Rectal smooth muscle tissue (tissue), 1 donor: ENCODE measurements around the gene WNK1.

ENCODE experiments used
- H3K27ac ChIP-seq: one replicate; pipeline ENCODE4 v1.7.0; 2013; ENCODE audit warnings: low read depth, low read length, inconsistent platforms
- H3K27me3 ChIP-seq: one replicate; pipeline ENCODE4 v1.7.0; 2013; ENCODE audit warnings: low read length; ENCODE audit not compliant: control insufficient read depth, insufficient read depth
- H3K36me3 ChIP-seq: one replicate; pipeline ENCODE4 v1.7.0; 2013; ENCODE audit warnings: low read length; ENCODE audit not compliant: control insufficient read depth, insufficient read depth
- H3K4me1 ChIP-seq: one replicate; pipeline ENCODE4 v1.7.0; 2013; ENCODE audit warnings: low read length; ENCODE audit not compliant: control insufficient read depth, insufficient read depth
- H3K4me3 ChIP-seq: one replicate; pipeline ENCODE4 v1.7.0; 2013; ENCODE audit warnings: low read length
- H3K9ac ChIP-seq: one replicate; pipeline ENCODE4 v1.7.0; 2013; ENCODE audit warnings: low read length

The WNK1 gene

GRCh38 chr12:790608-791007 is 38.2 kb downstream of the WNK1 start:
- H3K4me3 ChIP-seq: no peak overlapping the region
- H3K27me3 ChIP-seq: no peaks in the 10 kb centered on the region
- H3K4me1 ChIP-seq: no peaks in the 10 kb centered on the region
- no peaks in the 10 kb centered on the region for H3K36me3 ChIP-seq
- H3K27ac ChIP-seq: no peak overlapping the region
- no peak overlapping the region for H3K9ac ChIP-seq

DNA sequence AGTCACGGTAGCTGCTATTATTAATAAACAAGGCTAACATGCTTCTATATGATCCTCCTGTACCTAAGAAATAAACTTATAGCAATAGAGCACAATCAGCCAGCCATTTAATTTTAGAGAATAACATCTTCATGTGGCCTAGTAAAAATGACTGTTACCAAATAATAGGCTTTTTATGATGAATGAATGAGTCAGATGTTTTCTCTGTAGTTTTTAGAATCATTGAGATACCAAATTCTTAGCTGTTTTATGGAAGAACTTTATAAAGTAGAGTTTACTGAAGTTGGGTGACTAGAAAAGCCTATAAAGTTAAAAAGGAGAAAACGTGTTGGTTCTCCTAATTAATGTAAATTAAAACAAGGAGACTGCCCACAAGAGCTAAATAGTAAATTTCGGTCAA is 40.7 kb downstream of the WNK1 start:
- Histone ChIP-seq H3K9ac (no peak overlapping the region), H3K27me3 (no peaks in the 10 kb centered on the region), H3K36me3 (no peaks in the 10 kb centered on the region), H3K27ac (no peak overlapping the region), H3K4me1 (no peaks in the 10 kb centered on the region), H3K4me3 (no peak overlapping the region)

DNA sequence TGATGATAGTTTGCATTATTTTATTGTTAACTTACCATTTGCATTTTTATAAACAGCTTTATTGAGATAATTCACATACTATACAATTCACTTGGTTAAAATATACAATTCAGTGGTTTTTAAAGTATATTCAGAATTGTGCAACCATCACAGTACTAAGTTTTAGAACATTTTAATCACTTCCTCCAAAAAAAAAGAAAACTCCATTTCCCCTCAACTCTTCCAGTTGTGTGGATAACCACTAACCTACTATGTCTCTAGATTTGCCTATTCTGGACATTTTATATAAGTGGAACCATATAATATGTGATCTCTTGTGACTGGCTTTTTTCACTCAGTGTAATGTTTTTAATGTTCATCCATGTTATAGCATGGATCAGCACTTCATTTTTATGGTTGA is 41.3 kb downstream of the WNK1 start:
- no peaks in the 10 kb centered on the region for H3K36me3 ChIP-seq
- no peak overlapping the region for H3K4me3 ChIP-seq
- no peak overlapping the region for H3K27ac ChIP-seq
- no peaks in the 10 kb centered on the region for H3K4me1 ChIP-seq
- H3K9ac ChIP-seq: no peak overlapping the region
- no peaks in the 10 kb centered on the region for H3K27me3 ChIP-seq

- Histone ChIP-seq H3K4me1 (no peaks in the 10 kb centered on the region), H3K36me3 (no peaks in the 10 kb centered on the region), H3K9ac (no peak overlapping the region), H3K27me3 (no peaks in the 10 kb centered on the region), H3K4me3 (no peak overlapping the region), H3K27ac (no peak overlapping the region)
These were observed 42.9 kb downstream of the WNK1 start for GRCh38 chr12:795305-795704.

DNA sequence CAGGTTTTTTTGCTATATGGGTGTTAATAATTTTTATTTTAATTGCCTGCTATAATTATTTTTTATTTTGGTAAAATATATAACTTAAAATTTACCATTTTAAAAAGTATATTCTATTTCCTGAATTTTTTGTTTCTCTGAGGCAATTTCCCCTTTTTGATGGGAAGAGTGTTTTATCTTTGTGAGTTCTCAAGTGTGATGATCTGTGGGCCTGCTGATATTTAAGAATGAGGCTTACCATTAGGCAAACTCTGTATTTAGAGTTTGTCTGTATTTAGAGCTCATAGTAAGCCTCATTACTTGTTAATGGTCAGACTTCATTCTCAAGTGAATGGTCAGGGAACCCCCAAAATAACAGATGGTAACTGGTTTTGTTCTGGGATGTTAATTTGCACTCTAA is 48.0 kb downstream of the WNK1 start:
- Histone ChIP-seq H3K27me3 (no peaks in the 10 kb centered on the region), H3K4me1 (no peaks in the 10 kb centered on the region), H3K4me3 (no peak overlapping the region), H3K27ac (no peak overlapping the region), H3K9ac (no peak overlapping the region), H3K36me3 (no peaks in the 10 kb centered on the region)

DNA sequence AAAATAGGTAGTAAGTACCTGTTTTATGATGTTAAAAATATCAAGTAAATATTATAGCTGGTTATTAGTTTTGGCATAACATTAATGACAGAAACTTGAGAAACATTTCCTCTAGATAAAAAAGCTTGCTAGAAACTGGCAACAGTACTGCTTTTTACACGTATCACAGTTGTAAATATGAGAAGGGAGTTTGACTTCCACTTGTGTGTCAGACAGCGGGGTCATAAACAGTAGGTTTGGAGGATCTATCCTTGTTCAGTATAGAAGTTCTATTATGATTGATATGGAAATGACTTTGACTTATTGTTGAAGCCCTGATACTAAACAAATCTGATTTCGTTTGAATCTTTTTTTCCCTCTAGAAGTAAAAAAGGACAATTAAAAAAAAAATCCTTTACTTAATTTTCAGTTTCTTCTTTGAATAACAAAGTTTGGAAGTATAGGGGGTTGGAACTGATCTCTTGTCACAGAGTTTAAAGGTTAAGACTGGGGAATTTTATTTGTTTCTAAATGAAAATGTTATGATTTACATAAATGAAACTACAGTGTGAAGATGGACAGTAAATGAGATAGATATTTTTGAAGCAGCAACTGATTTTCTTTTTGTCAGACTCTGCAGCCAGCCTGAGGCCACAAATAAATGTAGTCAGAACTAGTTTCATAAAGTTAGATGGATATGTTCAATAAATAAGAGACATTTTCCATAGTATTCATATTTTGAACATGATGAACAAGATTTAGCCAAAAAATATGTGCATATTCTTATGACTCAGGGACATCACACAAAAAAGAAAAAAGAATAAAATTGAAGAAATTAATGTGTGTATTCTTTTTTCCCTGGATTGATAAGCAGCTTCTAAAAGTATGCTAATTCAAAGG is 50.1 kb downstream of the WNK1 start:
- no peaks in the 10 kb centered on the region for H3K36me3 ChIP-seq
- H3K9ac ChIP-seq: no peak overlapping the region
- H3K4me3 ChIP-seq: no peak overlapping the region
- no peaks in the 10 kb centered on the region for H3K27me3 ChIP-seq
- no peaks in the 10 kb centered on the region for H3K4me1 ChIP-seq
- H3K27ac ChIP-seq: no peak overlapping the region

DNA sequence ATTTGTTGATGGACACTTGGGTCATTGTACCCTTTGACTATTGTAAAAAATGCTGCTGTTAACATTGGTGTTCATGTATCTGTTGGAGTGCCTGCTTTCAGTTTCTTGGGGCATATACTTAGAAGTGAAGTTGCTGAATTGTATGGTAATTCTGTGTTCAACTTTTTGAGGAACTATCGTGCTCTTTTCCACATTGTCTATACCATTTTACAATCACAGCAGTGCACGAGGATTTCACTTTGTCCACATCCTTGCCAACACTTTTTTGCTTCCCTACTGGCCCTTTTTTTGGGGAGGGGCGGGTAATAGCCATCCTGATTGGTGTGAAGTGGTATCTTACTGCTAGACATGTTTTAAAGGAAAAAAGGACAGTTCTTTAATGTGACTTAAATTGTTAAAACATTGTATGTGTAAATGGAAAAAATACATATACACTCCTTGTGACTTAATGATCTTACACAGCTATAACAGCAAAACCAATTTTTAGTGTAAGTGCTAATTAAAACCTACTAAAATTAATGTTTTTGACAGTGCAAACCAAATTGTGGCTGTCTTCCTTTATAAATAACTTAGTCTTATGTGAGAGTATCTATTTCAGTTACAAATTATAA is 52.7 kb downstream of the WNK1 start:
- Histone ChIP-seq H3K4me1 (no peaks in the 10 kb centered on the region), H3K9ac (no peak overlapping the region), H3K4me3 (no peak overlapping the region), H3K27ac (no peak overlapping the region), H3K27me3 (no peaks in the 10 kb centered on the region), H3K36me3 (no peaks in the 10 kb centered on the region)

- Histone ChIP-seq H3K36me3 (no peaks in the 10 kb centered on the region), H3K9ac (no peak overlapping the region), H3K4me3 (no peak overlapping the region), H3K4me1 (no peaks in the 10 kb centered on the region), H3K27ac (no peak overlapping the region), H3K27me3 (no peaks in the 10 kb centered on the region)
These were observed 53.9 kb downstream of the WNK1 start for GRCh38 chr12:806200-806791.

DNA sequence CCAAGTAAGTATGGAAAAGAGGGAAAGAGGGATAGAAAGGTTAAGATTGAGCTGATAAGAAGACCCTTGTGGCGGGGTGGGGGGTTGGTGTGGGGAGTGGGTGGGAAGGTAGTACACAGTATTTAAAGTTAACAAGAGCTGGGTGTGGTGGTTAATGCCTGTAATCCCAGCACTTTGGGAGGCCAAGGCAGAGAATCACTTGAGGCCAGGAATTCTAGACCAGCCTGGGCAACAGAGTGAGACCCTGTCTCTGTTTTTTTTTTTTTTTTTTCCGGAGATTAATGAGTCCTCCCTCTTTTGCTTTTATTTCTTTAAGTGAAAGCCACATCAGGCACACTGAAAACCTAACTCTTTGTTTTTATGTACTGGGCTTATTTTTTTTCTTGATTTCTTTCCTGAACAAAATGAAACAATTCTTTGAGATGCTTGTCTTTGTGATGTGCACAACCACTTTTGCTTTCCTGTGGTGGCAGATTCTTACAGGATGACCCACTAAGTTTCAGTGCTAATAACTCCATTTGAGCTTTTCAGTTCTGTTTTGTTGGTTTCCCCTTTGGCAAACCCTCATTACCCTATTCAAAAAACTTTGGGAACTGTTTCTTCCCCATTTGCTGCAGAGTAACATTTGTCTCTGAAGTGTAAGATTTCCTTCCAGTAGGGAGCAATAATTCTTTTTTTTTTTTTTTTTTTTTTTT is 54.8 kb downstream of the WNK1 start:
- H3K9ac ChIP-seq: no peak overlapping the region
- H3K27me3 ChIP-seq: no peaks in the 10 kb centered on the region
- H3K4me3 ChIP-seq: no peak overlapping the region
- H3K4me1 ChIP-seq: no peaks in the 10 kb centered on the region
- H3K36me3 ChIP-seq: no peaks in the 10 kb centered on the region
- no peak overlapping the region for H3K27ac ChIP-seq

- Histone ChIP-seq H3K4me3 (no peak overlapping the region), H3K27ac (no peak overlapping the region), H3K36me3 (no peaks in the 10 kb centered on the region), H3K27me3 (no peaks in the 10 kb centered on the region), H3K9ac (no peak overlapping the region), H3K4me1 (no peaks in the 10 kb centered on the region)
These were observed 57.7 kb downstream of the WNK1 start for GRCh38 chr12:810116-810515.

DNA sequence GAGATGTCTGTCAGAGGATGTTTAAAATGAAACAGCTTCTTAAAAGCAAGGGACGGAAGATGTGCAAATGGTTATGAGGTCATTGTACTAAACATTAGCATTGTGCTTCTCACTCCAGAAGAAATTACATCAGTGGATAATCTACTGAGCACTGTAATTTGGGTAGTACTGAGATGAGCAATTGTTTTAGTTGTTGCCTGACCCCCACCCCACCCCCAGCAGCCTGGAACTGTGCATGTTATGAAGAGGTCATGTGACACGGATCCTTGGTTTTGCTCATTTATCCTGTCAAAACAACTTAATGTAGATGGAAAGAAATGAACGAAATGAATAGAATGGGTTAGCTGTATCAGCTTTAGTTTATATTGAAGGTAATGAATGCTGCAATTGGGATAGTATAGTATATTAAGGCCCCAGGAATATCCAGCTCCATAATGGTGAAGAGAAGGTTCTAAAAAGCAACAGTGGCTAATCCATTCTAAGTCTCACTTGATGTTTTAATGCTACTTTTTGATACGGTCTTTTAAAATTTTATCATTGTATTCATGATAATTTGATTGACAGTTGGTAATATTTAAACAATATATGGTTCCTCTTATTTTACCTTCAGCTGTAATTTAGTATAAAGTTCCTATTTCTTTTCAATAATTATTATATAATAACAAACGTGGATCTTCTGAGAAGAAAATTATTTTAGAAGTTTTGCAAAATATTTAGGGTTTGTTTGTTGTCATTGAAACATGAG is 58.5 kb downstream of the WNK1 start:
- H3K4me1 ChIP-seq: no peaks in the 10 kb centered on the region
- no peak overlapping the region for H3K9ac ChIP-seq
- H3K36me3 ChIP-seq: no peaks in the 10 kb centered on the region
- no peak overlapping the region for H3K27ac ChIP-seq
- H3K27me3 ChIP-seq: no peaks in the 10 kb centered on the region
- H3K4me3 ChIP-seq: no peak overlapping the region

DNA sequence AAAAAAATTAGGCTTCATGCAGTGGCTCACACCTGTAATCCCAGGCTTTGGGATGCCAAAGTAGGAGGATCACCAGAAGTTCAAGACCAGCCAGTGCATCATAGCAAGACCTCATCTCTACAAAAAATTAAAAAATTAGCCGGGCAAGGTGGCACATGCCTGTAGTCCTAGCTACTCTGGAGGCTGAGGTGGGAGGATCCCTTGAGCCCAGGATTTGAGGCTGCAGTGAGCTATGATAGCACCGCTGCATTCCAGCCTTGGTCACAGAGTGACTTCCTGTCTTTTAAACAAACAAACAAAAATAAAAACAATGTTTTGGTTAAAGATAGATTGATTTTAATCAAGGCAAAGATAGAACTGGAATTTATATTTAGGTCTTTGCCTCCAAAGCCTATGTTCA is 60.6 kb downstream of the WNK1 start:
- H3K4me3 ChIP-seq: no peak overlapping the region
- H3K9ac ChIP-seq: no peak overlapping the region
- no peaks in the 10 kb centered on the region for H3K4me1 ChIP-seq
- no peak overlapping the region for H3K27ac ChIP-seq
- H3K27me3 ChIP-seq: no peaks in the 10 kb centered on the region
- H3K36me3 ChIP-seq: no peaks in the 10 kb centered on the region
